MM.1S (cell line): ENCODE results near the gene TXNDC11.

Experiments used
- CTCF ChIP-seq: fragments of 300-600 bp; sonication (generic); IDR thresholded peaks from 2 replicates; pipeline ENCODE4 v1.5.1; 2016; ENCODE audit warnings: antibody characterized with exemption, low read length, mixed read lengths
- EZH2 ChIP-seq: fragments of 300-600 bp; sonication (generic); optimal IDR thresholded peaks from 2 replicates; pipeline ENCODE3; 2017; ENCODE audit warnings: low read depth, mild to moderate bottlenecking, antibody characterized with exemption, low read length, mixed read lengths
- EZH2phosphoT487 ChIP-seq: fragments of 300-600 bp; sonication (generic); IDR thresholded peaks from 2 replicates; pipeline ENCODE4 v1.6.1; 2018; ENCODE audit warnings: antibody characterized with exemption, low read length

GRCh38 chr16:11757671-11758545, 15.3 kb upstream of the TXNDC11 start:
- no peak for TF ChIP-seq CTCF
- TF ChIP-seq EZH2phosphoT487, result no peak
- no peak for TF ChIP-seq EZH2
